Measurements from ENCODE around the gene WDR93. TPM values are rescaled to one million over a fixed set of nuclear protein-coding genes. Genes with fewer than 3 reads are reported as not detected.

WDR93 gene
- total and polyA plus RNA-seq, 2 of the 4 experiments (the other 2 are of a cell fraction), result not detected

GRCh38 chr15:89668171-89668570 lies 22.4 kb upstream of the WDR93 start:
- POLR2A ChIA-PET (ENCODE audit: unreplicated experiment), result no interaction called here
- BruUV-seq (replicated peaks), result no TSS peak
- no peak overlapping the region for H3K4me3 ChIP-seq (ENCODE audit: insufficient read depth, low read depth, low read length)
- H3K9ac ChIP-seq (ENCODE audit: low read depth, low read length), result no peak overlapping the region
- intact Hi-C loops (cut with micrococcal nuclease), result no loop called here
- H3K27me3 ChIP-seq (ENCODE audit: control insufficient read depth, insufficient read depth, low read length), result no peaks in the 10 kb centered on the region
- dilution Hi-C loops (cut with HindIII; ENCODE audit: low sequenced_read_pairs, unreplicated experiment), result no loop called here
- TF ChIP-seq FOS (IDR thresholded peaks at IDR 0.05; ENCODE audit: low read depth, low read length), result no peak
- peak; percentile 77 for TF ChIP-seq MAFK (IDR thresholded peaks at IDR 0.05; ENCODE audit: low read depth, low read length)
- no peak overlapping the region for H4K8ac ChIP-seq (ENCODE audit: low read depth in 2 of 2, low read length in 2 of 2)
- no peak overlapping the region for H3K4ac ChIP-seq (ENCODE audit: low read depth, low read length)
- H3K14ac ChIP-seq (replicated peaks; ENCODE audit: low read depth, low read length), result no peak overlapping the region
- no peak overlapping the region for H4K91ac ChIP-seq (ENCODE audit: insufficient read depth, low read depth, low read length)
- H3K9me1 ChIP-seq (ENCODE audit: insufficient read depth, low read length), result peaks cover 11% of the 10 kb centered on the region; the same call in 1 of the 2 replicates
- H2AK5ac ChIP-seq (ENCODE audit: low read depth, low read length), result no peak overlapping the region
- peaks cover 5% of the 10 kb centered on the region for H3K4me1 ChIP-seq (ENCODE audit: control insufficient read depth, insufficient read depth, low read length)
- no peaks in the 10 kb centered on the region for H3K79me1 ChIP-seq (ENCODE audit: low read depth in 1 of 2, low read length in 2 of 2)
- H2AK9ac ChIP-seq (replicated peaks; ENCODE audit: low read depth, low read length, poor library complexity), result no peak overlapping the region
- H2BK5ac ChIP-seq (ENCODE audit: low read depth, low read length, poor library complexity, severe bottlenecking), result no peak overlapping the region
- H4K5ac ChIP-seq (ENCODE audit: low read depth, low read length), result no peak overlapping the region
- no peak overlapping the region for H2AFZ ChIP-seq (replicated peaks; ENCODE audit: low read length, poor library complexity)
- in situ Hi-C loops (cut with MboI; ENCODE audit: low sequenced_read_pairs), result no loop called here
- no peaks in the 10 kb centered on the region for H3K9me3 ChIP-seq (ENCODE audit: control insufficient read depth, insufficient read depth, low read length)
- H3K4me2 ChIP-seq (ENCODE audit: low read depth, low read length), result no peak overlapping the region
- no peak overlapping the region for H3K27ac ChIP-seq (ENCODE audit: insufficient read depth, low read length)
- no peak overlapping the region for H3K18ac ChIP-seq (ENCODE audit: low read depth, low read length)
- H3K56ac ChIP-seq (ENCODE audit: extremely low read depth, insufficient read depth, low read length), result no peak overlapping the region
- H2BK15ac ChIP-seq (ENCODE audit: low read depth, low read length), result no peak overlapping the region
- DNase-seq, result no peak
- H4K20me1 ChIP-seq (ENCODE audit: insufficient read depth, low read length), result no peaks in the 10 kb centered on the region
- WGBS, 2 experiments (ENCODE audit: extremely low coverage in 2 of 2, insufficient read length in 1 of 2), result no CpG with 5 or more reads among the region's 3 CpGs
- no peak overlapping the region for H3K23ac ChIP-seq (ENCODE audit: low read depth, low read length)
- H3K36me3 ChIP-seq (ENCODE audit: control insufficient read depth, insufficient read depth, low read length), result no peaks in the 10 kb centered on the region
- CTCF ChIA-PET, result no interaction called here
- no peak for ATAC-seq (ENCODE audit: low read depth)
- no peak overlapping the region for H2BK20ac ChIP-seq (ENCODE audit: low read depth, low read length)
- no peak overlapping the region for H2BK120ac ChIP-seq (ENCODE audit: low read depth, low read length)

Measured in IMR-90 (cell line).